H1 (cell line): Measurements from ENCODE around the gene ANGPTL2.

Experiments
- CBX8 ChIP-seq: fragments of 300-800, 300-1000 bp; sonication (generic); IDR thresholded peaks from 2 replicates; pipeline ENCODE4 v1.7.1; 2016; ENCODE audit warnings: low read depth, low read length, borderline replicate concordance
- CEBPB ChIP-seq: IDR thresholded peaks from 2 replicates; pipeline ENCODE4 v1.6.1; 2012; ENCODE audit warnings: low read depth, low read length
- EGR1 ChIP-seq: IDR thresholded peaks from 2 replicates; pipeline ENCODE4 v1.6.1; 2011; ENCODE audit warnings: low read depth, low read length, borderline replicate concordance
- EZH2 ChIP-seq: fragments of 200-600 bp; sonication (generic); IDR thresholded peaks from 2 replicates; pipeline ENCODE4 v1.7.1; 2012; ENCODE audit warnings: low read depth, mild to moderate bottlenecking, moderate library complexity, low read length, inconsistent platforms; ENCODE audit not compliant: severe bottlenecking
- KDM5A ChIP-seq: fragments of 200-600 bp; IDR thresholded peaks from 2 replicates; pipeline ENCODE4 v1.7.1; 2012; ENCODE audit warnings: mild to moderate bottlenecking, low read length, inconsistent platforms, mixed read lengths
- RFX5 ChIP-seq: IDR thresholded peaks from 2 replicates; pipeline ENCODE4 v1.6.1; 2011; ENCODE audit warnings: low read depth, low read length, improper control_type of control experiment, borderline replicate concordance
- YY1 ChIP-seq: IDR thresholded peaks from 2 replicates; pipeline ENCODE4 v1.6.1; 2011; ENCODE audit warnings: low read depth, mild to moderate bottlenecking, low read length
- ZNF274 ChIP-seq: IDR thresholded peaks from 2 replicates; pipeline ENCODE4 v1.7.0; 2012; ENCODE audit warnings: low read length, borderline replicate concordance; ENCODE audit errors: extremely low read depth
- TF ChIP-seq, protein P1 (sequence below), 3 experiments: IDR thresholded peaks; 1 replicate in 2 of 3; 2 replicates in 1 of 3; pipeline versions ENCODE4 v1.5.1 to v1.6.1; 2011; ENCODE audit warnings: low read length in 3 of 3, mild to moderate bottlenecking in 3 of 3, inconsistent platforms in 2 of 3, low read depth in 1 of 3, moderate library complexity in 1 of 3; ENCODE audit not compliant: insufficient read depth in 1 of 3; ENCODE audit errors: control extremely low read depth in 1 of 3
- TF ChIP-seq, protein P2 (sequence below): IDR thresholded peaks from 2 replicates; pipeline ENCODE4 v1.6.1; 2012; ENCODE audit warnings: inconsistent platforms
- TF ChIP-seq, protein P3 (sequence below): IDR thresholded peaks from 2 replicates; pipeline ENCODE4 v1.6.1; 2012; ENCODE audit warnings: low read length, inconsistent platforms

DNA sequence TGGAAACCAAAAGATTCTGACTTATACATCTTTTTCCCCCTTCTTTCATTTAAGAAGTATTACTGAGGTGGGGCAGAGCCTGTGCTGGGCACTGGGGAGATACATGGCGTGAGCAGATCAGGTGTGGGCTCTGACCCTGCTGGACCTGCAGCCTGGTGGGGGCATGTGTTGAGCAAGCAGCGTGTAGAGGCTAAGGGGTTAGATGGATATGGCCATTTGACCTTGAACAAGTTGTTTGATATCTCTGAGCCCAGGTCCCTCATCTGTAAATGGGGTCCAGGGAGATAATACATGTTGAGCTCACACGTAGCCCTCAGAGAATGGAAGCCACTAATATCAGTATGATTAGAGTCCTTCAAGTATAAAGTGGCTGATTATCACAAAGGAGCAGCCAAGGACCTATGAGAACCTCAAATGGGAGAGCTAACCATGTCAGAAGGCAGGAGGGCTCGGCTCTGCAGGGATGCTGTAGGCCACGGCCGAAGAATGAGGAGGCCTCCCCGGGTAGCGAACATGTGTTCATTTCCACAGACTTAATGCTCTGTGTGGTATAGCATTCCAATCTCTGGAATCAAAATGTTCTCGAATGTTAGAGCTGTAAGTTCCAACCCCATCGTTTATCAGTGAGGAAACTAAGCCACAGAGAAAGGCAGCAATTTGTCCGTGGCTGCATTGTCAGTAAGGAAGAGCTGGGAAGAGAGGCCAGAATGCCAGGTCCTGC lies 15.4 kb upstream of the ANGPTL2 start:
- no peak for TF ChIP-seq KDM5A
- TF ChIP-seq ZNF274: no peak
- TF ChIP-seq, protein P1, sequence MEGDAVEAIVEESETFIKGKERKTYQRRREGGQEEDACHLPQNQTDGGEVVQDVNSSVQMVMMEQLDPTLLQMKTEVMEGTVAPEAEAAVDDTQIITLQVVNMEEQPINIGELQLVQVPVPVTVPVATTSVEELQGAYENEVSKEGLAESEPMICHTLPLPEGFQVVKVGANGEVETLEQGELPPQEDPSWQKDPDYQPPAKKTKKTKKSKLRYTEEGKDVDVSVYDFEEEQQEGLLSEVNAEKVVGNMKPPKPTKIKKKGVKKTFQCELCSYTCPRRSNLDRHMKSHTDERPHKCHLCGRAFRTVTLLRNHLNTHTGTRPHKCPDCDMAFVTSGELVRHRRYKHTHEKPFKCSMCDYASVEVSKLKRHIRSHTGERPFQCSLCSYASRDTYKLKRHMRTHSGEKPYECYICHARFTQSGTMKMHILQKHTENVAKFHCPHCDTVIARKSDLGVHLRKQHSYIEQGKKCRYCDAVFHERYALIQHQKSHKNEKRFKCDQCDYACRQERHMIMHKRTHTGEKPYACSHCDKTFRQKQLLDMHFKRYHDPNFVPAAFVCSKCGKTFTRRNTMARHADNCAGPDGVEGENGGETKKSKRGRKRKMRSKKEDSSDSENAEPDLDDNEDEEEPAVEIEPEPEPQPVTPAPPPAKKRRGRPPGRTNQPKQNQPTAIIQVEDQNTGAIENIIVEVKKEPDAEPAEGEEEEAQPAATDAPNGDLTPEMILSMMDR (IDR thresholded peaks at IDR 0.05; ENCODE audit: control extremely low read depth in 1 of 3, insufficient read depth in 1 of 3, low read depth in 1 of 3, low read length in 3 of 3): no peak
- no peak for TF ChIP-seq CEBPB
- TF ChIP-seq EGR1: no peak
- TF ChIP-seq RFX5: no peak
- TF ChIP-seq, protein P2, sequence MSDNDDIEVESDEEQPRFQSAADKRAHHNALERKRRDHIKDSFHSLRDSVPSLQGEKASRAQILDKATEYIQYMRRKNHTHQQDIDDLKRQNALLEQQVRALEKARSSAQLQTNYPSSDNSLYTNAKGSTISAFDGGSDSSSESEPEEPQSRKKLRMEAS: no peak
- no peak for TF ChIP-seq CBX8
- no peak for TF ChIP-seq EZH2
- no peak for TF ChIP-seq YY1
- TF ChIP-seq, protein P3, sequence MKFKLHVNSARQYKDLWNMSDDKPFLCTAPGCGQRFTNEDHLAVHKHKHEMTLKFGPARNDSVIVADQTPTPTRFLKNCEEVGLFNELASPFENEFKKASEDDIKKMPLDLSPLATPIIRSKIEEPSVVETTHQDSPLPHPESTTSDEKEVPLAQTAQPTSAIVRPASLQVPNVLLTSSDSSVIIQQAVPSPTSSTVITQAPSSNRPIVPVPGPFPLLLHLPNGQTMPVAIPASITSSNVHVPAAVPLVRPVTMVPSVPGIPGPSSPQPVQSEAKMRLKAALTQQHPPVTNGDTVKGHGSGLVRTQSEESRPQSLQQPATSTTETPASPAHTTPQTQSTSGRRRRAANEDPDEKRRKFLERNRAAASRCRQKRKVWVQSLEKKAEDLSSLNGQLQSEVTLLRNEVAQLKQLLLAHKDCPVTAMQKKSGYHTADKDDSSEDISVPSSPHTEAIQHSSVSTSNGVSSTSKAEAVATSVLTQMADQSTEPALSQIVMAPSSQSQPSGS: no peak
